HepG2 (cell line): ENCODE data around the gene GALNT8. TPM values are rescaled to one million over a fixed set of nuclear protein-coding genes. Genes with fewer than 3 reads are reported as not detected.

Experiments used
- ATAC-seq: fragments of 200-7000 bp; cut with Tn5 transposase; 3 replicates; pipeline ENCODE4 v1.9.1; 2020; ENCODE audit warnings: mild to moderate bottlenecking, moderate library complexity
- BruUV-seq: library from RNA; stranded (reverse); fragments of 400-500 nt; replicated peaks from 2 replicates; lab custom pipeline; 2021; lab: Mats Ljungman, UMichigan
- CTCF ChIA-PET: fragments of 300-600 bp; formaldehyde crosslinking; extraction: SDS; loops from one replicate; lab custom pipeline; 2021; ENCODE audit warnings: low total read pairs, inconsistent platforms, low intra/inter-chr PET ratio; lab: Yijun Ruan, JAX
- POLR2A ChIA-PET: fragments of 350-600 bp; sonication (Branson Sonifier 250); formaldehyde crosslinking; loops from one replicate; lab custom pipeline; 2020; ENCODE audit warnings: antibody characterized with exemption, inconsistent platforms; lab: Yijun Ruan, JAX
- DNase-seq: peaks from one replicate; pipeline ENCODE4 v3.0.0-alpha.2; 2015; ENCODE audit warnings: low spot score
- FAIRE-seq: peaks from 3 replicates; lab custom pipeline; 2011; peaks lifted over from hg19 to GRCh38; lab: Jason Lieb, UNC
- H2AFZ ChIP-seq: one replicate; pipeline ENCODE4 v1.6.1; 2011; ENCODE audit warnings: low read length, inconsistent platforms
- H3K27ac ChIP-seq: fragments of 300-600 bp; 3 replicates; pipeline ENCODE4 v1.8.0; 2011; ENCODE audit warnings: mixed run types, mild to moderate bottlenecking, mixed read lengths, low read length, inconsistent platforms; ENCODE audit not compliant: insufficient read depth; ENCODE audit errors: extremely low read length
- H3K27me3 ChIP-seq, 2 experiments: fragments of 200-600 bp in 1 of 2; 2 replicates in 1 of 2; 3 replicates in 1 of 2; pipeline versions ENCODE4 v1.6.0 to v1.8.0; 2011; ENCODE audit warnings: low read length in 2 of 2, mild to moderate bottlenecking in 2 of 2, moderate library complexity in 2 of 2, inconsistent platforms in 1 of 2; ENCODE audit not compliant: insufficient read depth in 2 of 2, control insufficient read depth in 1 of 2
- H3K36me3 ChIP-seq, 2 experiments: fragments of 200-600 bp in 1 of 2; replicated peaks in 1 of 2; 2 replicates in 1 of 2; 3 replicates in 1 of 2; pipeline versions ENCODE4 v1.5.1 to v1.8.0; 2011; ENCODE audit warnings: low read length in 2 of 2, inconsistent platforms in 1 of 2; ENCODE audit not compliant: insufficient read depth in 2 of 2, control insufficient read depth in 1 of 2
- H3K4me1 ChIP-seq: 2 replicates; pipeline ENCODE4 v1.5.1; 2012; ENCODE audit warnings: low read length, inconsistent platforms; ENCODE audit not compliant: insufficient read depth
- H3K4me2 ChIP-seq: 2 replicates; pipeline ENCODE4 v1.6.0; 2011; ENCODE audit warnings: low read depth, low read length, inconsistent platforms
- H3K4me3 ChIP-seq, 3 experiments: fragments of 200-600 bp in 1 of 3; sonication (generic), shearing (Covaris generic) in 1 of 3; replicated peaks in 1 of 3; 2 replicates each; pipeline ENCODE4 v1.5.1; 2011 to 2016; ENCODE audit warnings: low read length in 3 of 3, inconsistent platforms in 2 of 3, low read depth in 2 of 3, mild to moderate bottlenecking in 2 of 3, control low read depth in 1 of 3, mixed read lengths in 1 of 3; ENCODE audit not compliant: insufficient read depth in 1 of 3
- H3K79me2 ChIP-seq: one replicate; pipeline ENCODE4 v1.6.1; 2011; ENCODE audit warnings: low read length, inconsistent platforms; ENCODE audit not compliant: insufficient read depth
- H3K9ac ChIP-seq: 2 replicates; pipeline ENCODE4 v1.6.0; 2011; ENCODE audit warnings: mild to moderate bottlenecking, low read depth, low read length, inconsistent platforms; ENCODE audit not compliant: insufficient read depth
- H3K9me3 ChIP-seq: 2 replicates; pipeline ENCODE4 v1.5.1; 2012; ENCODE audit warnings: mild to moderate bottlenecking, low read length
- H4K20me1 ChIP-seq: 2 replicates; pipeline ENCODE4 v1.6.0; 2011; ENCODE audit warnings: inconsistent platforms, mild to moderate bottlenecking, low read length, moderate library complexity; ENCODE audit not compliant: insufficient read depth
- DPF2 ChIP-seq: sonication (generic); formaldehyde crosslinking; IDR thresholded peaks from 2 replicates; pipeline ENCODE4 v1.4.0; 2020; ENCODE audit warnings: mild to moderate bottlenecking, low read depth, missing genetic modification reagents, borderline replicate concordance
- ETV5 ChIP-seq: IDR thresholded peaks from 2 replicates; pipeline ENCODE4 v1.6.1; 2018; ENCODE audit warnings: missing biosample characterization, missing genetic modification reagents, inconsistent platforms, borderline replicate concordance
- MAF1 ChIP-seq: sonication (generic); formaldehyde crosslinking; IDR thresholded peaks from 2 replicates; pipeline ENCODE4 v1.5.0; 2020; ENCODE audit warnings: missing genetic modification reagents, borderline replicate concordance
- NONO ChIP-seq, 2 experiments: fragments of 450-650 bp in 1 of 2; sonication (generic) in 1 of 2; formaldehyde crosslinking in 1 of 2; IDR thresholded peaks in 1 of 2; conservative IDR thresholded peaks in 1 of 2; 2 replicates each; pipeline versions ENCODE4 v1.6.1 to v1.8.0; 2017 to 2022; ENCODE audit warnings: mild to moderate bottlenecking in 1 of 2, missing genetic modification reagents in 1 of 2, moderate library complexity in 1 of 2
- REPIN1 ChIP-seq: sonication (generic); formaldehyde crosslinking; IDR thresholded peaks from 2 replicates; pipeline ENCODE4 v1.8.0; 2022; ENCODE audit warnings: missing genetic modification reagents, low read depth, mild to moderate bottlenecking, borderline replicate concordance
- SIN3B ChIP-seq: fragments of 150-350 bp; IDR thresholded peaks from 2 replicates; pipeline ENCODE4 v1.6.1; 2014; ENCODE audit warnings: low read length
- SP2 ChIP-seq: sonication (generic); formaldehyde crosslinking; IDR thresholded peaks from 2 replicates; pipeline ENCODE4 v1.5.1; 2020; ENCODE audit warnings: mild to moderate bottlenecking, missing genetic modification reagents
- TCF7L2 ChIP-seq: IDR thresholded peaks from 2 replicates; pipeline ENCODE4 v1.6.1; 2011; ENCODE audit warnings: mild to moderate bottlenecking, low read depth, low read length, moderate library complexity
- ZNF547 ChIP-seq: sonication (generic); formaldehyde crosslinking; IDR thresholded peaks from 2 replicates; pipeline ENCODE4 v1.5.1; 2020; ENCODE audit warnings: mild to moderate bottlenecking, missing genetic modification reagents
- WGBS: methylation state at CpG from one replicate; pipeline ENCODE4 v1.1.6; 2017; ENCODE audit warnings: low lambda C conversion rate; 5-methylcytosine and 5-hydroxymethylcytosine counted together
- in situ Hi-C: cut with HindIII; loops from 2 replicates; pipeline ENCODE4 v1.10.0; 2017; ENCODE audit warnings: low pct_unique_long_range_greater_than_20kb; ENCODE audit not compliant: extremely low pct_ligation_motif_present
- intact Hi-C: fragments of 100-400 bp; cut with micrococcal nuclease; formaldehyde crosslinking; loops from one replicate; pipeline ENCODE4 v1.10.0; 2022; ENCODE audit not compliant: unreplicated experiment
- polyA plus RNA-seq, 8 experiments: library from polyadenylated mRNA; depleted of rRNA in 3 of 8; stranded (reverse) in 7 of 8; unstranded in 1 of 8; fragments of >200 nt; fragmentation: Illumina TruSeq in 4 of 8; extraction: Trizol in 4 of 8; gene quantifications; 2 replicates each; pipeline versions ENCODE4 v1.2.1 to v1.2.3, GENCODE V29; 2011 to 2016; ENCODE audit warnings: low read depth in 4 of 8, missing spikeins in 1 of 8, mixed read lengths in 1 of 8; ENCODE audit not compliant: insufficient read depth in 1 of 8
- total RNA-seq, 5 experiments: library from RNA; depleted of rRNA; stranded (reverse); fragments of >200 nt; fragmentation: Illumina TruSeq; extraction: Trizol; gene quantifications; 2 replicates each; pipeline ENCODE4 v1.2.3, GENCODE V29; 2016; ENCODE audit warnings: low read depth in 1 of 5
- TF ChIP-seq, protein P1 (sequence below): sonication (generic); formaldehyde crosslinking; IDR thresholded peaks from 2 replicates; pipeline ENCODE4 v1.4.0; 2020; ENCODE audit warnings: missing genetic modification reagents, mild to moderate bottlenecking, borderline replicate concordance
- TF ChIP-seq, protein P2 (sequence below): sonication (generic); formaldehyde crosslinking; IDR thresholded peaks from 2 replicates; pipeline ENCODE4 v1.8.0; 2022; ENCODE audit warnings: missing genetic modification reagents, mild to moderate bottlenecking, borderline replicate concordance
- TF ChIP-seq, protein P3 (sequence below): sonication (generic); formaldehyde crosslinking; IDR thresholded peaks from 2 replicates; pipeline ENCODE4 v1.4.0; 2020; ENCODE audit warnings: missing genetic modification reagents, borderline replicate concordance

GALNT8 gene
- total and polyA plus RNA-seq, 2 of the 13 experiments (the other 11 are each of a cell fraction or from before 2014, with no cell fraction given), result 0.45 TPM; not detected in 1

DNA sequence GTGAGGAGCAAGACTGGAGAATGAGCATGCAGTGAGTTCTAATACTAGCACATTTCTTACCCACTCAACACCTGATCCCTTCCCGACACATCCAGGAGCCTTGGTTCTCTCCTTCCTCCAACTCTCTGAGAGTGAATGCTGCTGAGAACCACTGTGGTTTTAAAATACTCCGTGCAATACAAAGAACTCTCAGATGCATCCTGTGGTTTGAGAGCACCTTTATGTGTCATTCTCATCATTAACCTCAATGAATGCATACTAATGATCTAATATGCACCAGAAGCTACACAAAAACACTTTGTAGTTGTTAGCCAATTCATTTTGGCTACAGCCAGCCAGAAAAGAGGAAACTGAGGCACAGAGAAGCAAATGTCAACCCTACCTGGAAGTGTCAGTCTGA, 87.6 kb downstream of the GALNT8 start:
- no peak overlapping the region for H3K27ac ChIP-seq
- TF ChIP-seq TCF7L2 (no peak), NONO (IDR thresholded peaks at IDR 0.05) (no peak), NONO (CRISPR knock-in tag; conservative IDR thresholded peaks at IDR 0.05) (no peak), ETV5 (CRISPR knock-in tag) (no peak), ZNF547 (CRISPR knock-in tag) (no peak)
- TF ChIP-seq, protein P1, sequence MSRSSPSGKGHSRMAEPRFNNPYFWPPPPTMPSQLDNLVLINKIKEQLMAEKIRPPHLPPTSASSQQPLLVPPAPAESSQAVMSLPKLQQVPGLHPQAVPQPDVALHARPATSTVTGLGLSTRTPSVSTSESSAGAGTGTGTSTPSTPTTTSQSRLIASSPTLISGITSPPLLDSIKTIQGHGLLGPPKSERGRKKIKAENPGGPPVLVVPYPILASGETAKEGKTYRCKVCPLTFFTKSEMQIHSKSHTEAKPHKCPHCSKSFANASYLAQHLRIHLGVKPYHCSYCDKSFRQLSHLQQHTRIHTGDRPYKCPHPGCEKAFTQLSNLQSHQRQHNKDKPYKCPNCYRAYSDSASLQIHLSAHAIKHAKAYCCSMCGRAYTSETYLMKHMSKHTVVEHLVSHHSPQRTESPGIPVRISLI (CRISPR knock-in tag), result no peak
- intact Hi-C loops (no loop called here), in situ Hi-C loops (no loop called here)
- no peaks in the 10 kb centered on the region for H4K20me1 ChIP-seq
- CTCF ChIA-PET, result no interaction called here
- H2AFZ ChIP-seq, result no peak overlapping the region
- no peak for FAIRE-seq
- no peak for ATAC-seq
- WGBS, result 7% methylated on average over 2 of the region's 2 CpGs
- no peaks in the 10 kb centered on the region for H3K79me2 ChIP-seq
- H3K27me3 ChIP-seq, result peaks cover 1 to 17% of the 10 kb centered on the region in 2 experiments; a peak in 3 of 5 replicates
- no peak for DNase-seq
- no TSS peak for BruUV-seq
- H3K9me3 ChIP-seq, result no peaks in the 10 kb centered on the region
- H3K4me3 ChIP-seq, result no peak overlapping the region
- no peak overlapping the region for H3K4me2 ChIP-seq
- no peaks in the 10 kb centered on the region for H3K36me3 ChIP-seq
- POLR2A ChIA-PET, result no interaction called here
- no peak overlapping the region for H3K9ac ChIP-seq
- no peaks in the 10 kb centered on the region for H3K4me1 ChIP-seq

DNA sequence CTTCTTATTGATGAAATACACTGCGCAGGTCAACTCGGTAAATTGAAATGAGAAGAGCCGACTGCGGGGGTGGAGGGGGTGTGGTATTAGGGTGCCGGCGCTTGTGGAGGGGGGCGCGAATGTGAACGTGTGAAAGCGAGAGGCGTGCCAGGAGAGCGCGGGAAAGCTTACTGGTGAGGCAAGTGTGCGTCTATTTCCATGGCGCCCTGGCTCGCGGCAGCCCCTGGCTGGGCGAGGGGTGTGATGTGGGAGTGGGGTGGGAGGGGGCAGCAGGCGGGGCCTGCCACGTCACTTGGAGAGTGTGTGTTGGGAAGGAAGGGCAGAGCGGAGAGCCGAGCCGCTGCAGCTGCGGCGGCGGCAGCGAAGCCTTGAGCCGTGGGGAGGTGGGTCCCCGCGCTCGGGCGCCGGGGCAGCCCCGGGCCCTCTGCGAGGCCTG, 88.8 kb downstream of the GALNT8 start:
- H2AFZ ChIP-seq, result no peak overlapping the region
- no peak overlapping the region for H3K4me2 ChIP-seq
- H3K79me2 ChIP-seq, result no peaks in the 10 kb centered on the region
- BruUV-seq, result no TSS peak
- intact Hi-C loops (no loop called here), in situ Hi-C loops (no loop called here)
- no peak for DNase-seq
- ChIA-PET CTCF (no interaction called here), POLR2A (no interaction called here)
- H3K9me3 ChIP-seq, result no peaks in the 10 kb centered on the region
- peaks cover 1 to 17% of the 10 kb centered on the region in 2 experiments; a peak in 3 of 5 replicates for H3K27me3 ChIP-seq
- no peaks in the 10 kb centered on the region for H3K36me3 ChIP-seq
- H3K4me1 ChIP-seq, result no peaks in the 10 kb centered on the region
- H3K27ac ChIP-seq, result no peak overlapping the region
- no peaks in the 10 kb centered on the region for H4K20me1 ChIP-seq
- no peak overlapping the region for H3K4me3 ChIP-seq
- 39% methylated on average over 25 of the region's 35 CpGs for WGBS
- FAIRE-seq, result no peak
- ATAC-seq, result no peak
- no peak overlapping the region for H3K9ac ChIP-seq
- TF ChIP-seq, protein P2, sequence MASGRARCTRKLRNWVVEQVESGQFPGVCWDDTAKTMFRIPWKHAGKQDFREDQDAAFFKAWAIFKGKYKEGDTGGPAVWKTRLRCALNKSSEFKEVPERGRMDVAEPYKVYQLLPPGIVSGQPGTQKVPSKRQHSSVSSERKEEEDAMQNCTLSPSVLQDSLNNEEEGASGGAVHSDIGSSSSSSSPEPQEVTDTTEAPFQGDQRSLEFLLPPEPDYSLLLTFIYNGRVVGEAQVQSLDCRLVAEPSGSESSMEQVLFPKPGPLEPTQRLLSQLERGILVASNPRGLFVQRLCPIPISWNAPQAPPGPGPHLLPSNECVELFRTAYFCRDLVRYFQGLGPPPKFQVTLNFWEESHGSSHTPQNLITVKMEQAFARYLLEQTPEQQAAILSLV (CRISPR knock-in tag), result no peak
- TF ChIP-seq, protein P3, sequence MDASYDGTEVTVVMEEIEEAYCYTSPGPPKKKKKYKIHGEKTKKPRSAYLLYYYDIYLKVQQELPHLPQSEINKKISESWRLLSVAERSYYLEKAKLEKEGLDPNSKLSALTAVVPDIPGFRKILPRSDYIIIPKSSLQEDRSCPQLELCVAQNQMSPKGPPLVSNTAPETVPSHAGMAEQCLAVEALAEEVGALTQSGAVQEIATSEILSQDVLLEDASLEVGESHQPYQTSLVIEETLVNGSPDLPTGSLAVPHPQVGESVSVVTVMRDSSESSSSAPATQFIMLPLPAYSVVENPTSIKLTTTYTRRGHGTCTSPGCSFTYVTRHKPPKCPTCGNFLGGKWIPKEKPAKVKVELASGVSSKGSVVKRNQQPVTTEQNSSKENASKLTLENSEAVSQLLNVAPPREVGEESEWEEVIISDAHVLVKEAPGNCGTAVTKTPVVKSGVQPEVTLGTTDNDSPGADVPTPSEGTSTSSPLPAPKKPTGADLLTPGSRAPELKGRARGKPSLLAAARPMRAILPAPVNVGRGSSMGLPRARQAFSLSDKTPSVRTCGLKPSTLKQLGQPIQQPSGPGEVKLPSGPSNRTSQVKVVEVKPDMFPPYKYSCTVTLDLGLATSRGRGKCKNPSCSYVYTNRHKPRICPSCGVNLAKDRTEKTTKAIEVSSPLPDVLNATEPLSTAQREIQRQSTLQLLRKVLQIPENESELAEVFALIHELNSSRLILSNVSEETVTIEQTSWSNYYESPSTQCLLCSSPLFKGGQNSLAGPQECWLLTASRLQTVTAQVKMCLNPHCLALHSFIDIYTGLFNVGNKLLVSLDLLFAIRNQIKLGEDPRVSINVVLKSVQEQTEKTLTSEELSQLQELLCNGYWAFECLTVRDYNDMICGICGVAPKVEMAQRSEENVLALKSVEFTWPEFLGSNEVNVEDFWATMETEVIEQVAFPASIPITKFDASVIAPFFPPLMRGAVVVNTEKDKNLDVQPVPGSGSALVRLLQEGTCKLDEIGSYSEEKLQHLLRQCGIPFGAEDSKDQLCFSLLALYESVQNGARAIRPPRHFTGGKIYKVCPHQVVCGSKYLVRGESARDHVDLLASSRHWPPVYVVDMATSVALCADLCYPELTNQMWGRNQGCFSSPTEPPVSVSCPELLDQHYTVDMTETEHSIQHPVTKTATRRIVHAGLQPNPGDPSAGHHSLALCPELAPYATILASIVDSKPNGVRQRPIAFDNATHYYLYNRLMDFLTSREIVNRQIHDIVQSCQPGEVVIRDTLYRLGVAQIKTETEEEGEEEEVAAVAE, result no peak
- TF ChIP-seq SP2 (CRISPR knock-in tag), result no peak
- TF ChIP-seq MAF1, result no peak
- TF ChIP-seq DPF2 (CRISPR knock-in tag), result no peak
- no peak for TF ChIP-seq REPIN1 (CRISPR knock-in tag)
- TF ChIP-seq SIN3B, result no peak
